Muscle layer of colon (tissue), 2 donors: ENCODE data around the gene PUM1.
"Not testable (repeated sequence)": the region's sequence is repeated elsewhere in the genome, so short reads cannot be mapped to it uniquely, and the experiment has no call there.

ENCODE experiments used
- H3K27ac ChIP-seq: one replicate; pipeline ENCODE4 v1.7.0; 2013; ENCODE audit warnings: low read depth, mild to moderate bottlenecking, low read length, moderate library complexity
- H3K27me3 ChIP-seq, 2 donors: one replicate each; pipeline ENCODE4 v1.7.0; 2013; ENCODE audit warnings: low read length in 2 of 2, mild to moderate bottlenecking in 2 of 2; ENCODE audit not compliant: insufficient read depth in 2 of 2, control insufficient read depth in 1 of 2
- H3K36me3 ChIP-seq: one replicate; pipeline ENCODE4 v1.7.0; 2013; ENCODE audit warnings: mild to moderate bottlenecking, low read length; ENCODE audit not compliant: insufficient read depth
- H3K4me1 ChIP-seq: one replicate; pipeline ENCODE4 v1.7.0; 2013; ENCODE audit warnings: mild to moderate bottlenecking, low read length; ENCODE audit not compliant: insufficient read depth
- H3K4me3 ChIP-seq, 2 donors: one replicate each; pipeline ENCODE4 v1.7.0; 2013; ENCODE audit warnings: low read length in 2 of 2, low read depth in 1 of 2, mild to moderate bottlenecking in 1 of 2, moderate library complexity in 1 of 2
- H3K9ac ChIP-seq: one replicate; pipeline ENCODE4 v1.7.0; 2013; ENCODE audit warnings: low read length
- H3K9me3 ChIP-seq: one replicate; pipeline ENCODE4 v1.7.0; 2013; ENCODE audit warnings: mild to moderate bottlenecking, low read length
- donor health status: abdominal sarcoma.
- donor health status: Adenocarcinoma of cecum.

PUM1 gene

GRCh38 chr1:31062162-31062866 lies 3.2 kb downstream of the PUM1 start:
- peak overlapping the region; percentile 39 for H3K27ac ChIP-seq
- H3K4me1 ChIP-seq = peaks cover 33% of the 10 kb centered on the region
- H3K4me3 ChIP-seq, H3K9me3 ChIP-seq, H3K27me3 ChIP-seq, H3K9ac ChIP-seq: not testable (repeated sequence)
- peaks cover 12% of the 10 kb centered on the region for H3K36me3 ChIP-seq

DNA sequence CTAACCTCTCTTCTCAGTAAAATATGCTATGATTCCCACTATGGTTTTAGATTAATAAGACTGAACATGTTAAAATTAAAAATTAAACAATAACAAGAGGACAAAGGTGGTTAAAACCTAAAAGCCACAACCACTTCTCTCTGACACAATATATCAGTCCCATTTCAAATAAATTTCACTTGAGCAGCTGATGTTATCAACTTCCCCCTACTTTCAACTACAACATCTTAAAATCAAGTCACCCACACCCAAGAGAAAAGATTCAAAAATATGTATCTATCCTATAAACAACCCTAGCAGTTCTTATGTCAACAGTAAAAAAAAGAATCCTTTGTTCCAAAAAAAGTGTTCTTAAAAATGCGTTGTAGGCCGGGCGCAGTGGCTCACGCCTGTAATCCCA lies 7.5 kb downstream of the PUM1 start:
- Histone ChIP-seq H3K36me3 (peaks cover 27% of the 10 kb centered on the region), H3K27ac (no peak overlapping the region), H3K9ac (no peak overlapping the region), H3K9me3 (no peaks in the 10 kb centered on the region), H3K4me1 (peaks cover 34% of the 10 kb centered on the region), H3K4me3 (no peak overlapping the region), H3K27me3 (no peaks in the 10 kb centered on the region)

DNA sequence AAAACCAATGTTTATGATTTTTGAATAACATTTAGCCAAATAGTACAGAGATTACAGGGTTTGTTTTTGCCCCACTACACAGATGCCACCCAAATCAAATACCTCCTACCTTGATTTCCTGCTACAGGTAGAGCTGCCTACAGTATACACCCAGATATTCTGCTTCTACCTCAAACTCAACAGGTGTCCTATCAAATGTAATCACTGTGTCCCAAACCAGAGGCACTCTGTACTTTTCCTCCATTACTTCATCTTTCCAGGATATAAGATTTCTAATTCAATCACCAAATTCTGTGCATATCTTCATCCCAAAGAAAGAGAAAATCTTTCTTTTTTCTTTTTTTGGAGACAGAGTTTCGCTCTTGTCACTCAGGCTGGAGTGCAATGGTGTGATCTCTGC lies 9.6 kb downstream of the PUM1 start:
- H3K36me3 ChIP-seq = peaks cover 27% of the 10 kb centered on the region
- no peak overlapping the region for H3K4me3 ChIP-seq
- no peaks in the 10 kb centered on the region for H3K9me3 ChIP-seq
- H3K27ac ChIP-seq = no peak overlapping the region
- peaks cover 22% of the 10 kb centered on the region for H3K4me1 ChIP-seq
- H3K27me3 ChIP-seq = no peaks in the 10 kb centered on the region
- H3K9ac ChIP-seq = no peak overlapping the region

DNA sequence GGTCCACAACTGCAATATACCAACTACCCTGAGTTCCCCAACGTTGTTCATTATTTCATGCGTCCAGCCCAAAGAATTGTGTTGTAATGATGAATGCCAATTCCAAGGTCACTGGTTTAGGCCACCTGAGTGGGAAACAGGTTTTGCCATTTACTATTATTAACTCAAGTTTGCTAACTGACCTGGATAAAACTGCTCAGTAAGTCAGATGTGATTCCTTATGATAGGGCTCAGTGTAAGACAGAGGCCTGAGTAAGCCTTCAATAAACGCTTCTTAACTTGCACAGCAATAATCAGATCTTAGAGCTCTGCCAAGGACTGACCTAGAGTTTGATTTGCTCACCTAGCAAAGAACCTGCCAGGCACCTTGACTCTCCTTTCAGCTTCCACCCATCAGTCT lies 10.0 kb downstream of the PUM1 start:
- Histone ChIP-seq H3K27ac (no peak overlapping the region), H3K4me3 (no peak overlapping the region), H3K9me3 (no peaks in the 10 kb centered on the region), H3K27me3 (no peaks in the 10 kb centered on the region), H3K36me3 (peaks cover 27% of the 10 kb centered on the region), H3K4me1 (peaks cover 24% of the 10 kb centered on the region), H3K9ac (no peak overlapping the region)

DNA sequence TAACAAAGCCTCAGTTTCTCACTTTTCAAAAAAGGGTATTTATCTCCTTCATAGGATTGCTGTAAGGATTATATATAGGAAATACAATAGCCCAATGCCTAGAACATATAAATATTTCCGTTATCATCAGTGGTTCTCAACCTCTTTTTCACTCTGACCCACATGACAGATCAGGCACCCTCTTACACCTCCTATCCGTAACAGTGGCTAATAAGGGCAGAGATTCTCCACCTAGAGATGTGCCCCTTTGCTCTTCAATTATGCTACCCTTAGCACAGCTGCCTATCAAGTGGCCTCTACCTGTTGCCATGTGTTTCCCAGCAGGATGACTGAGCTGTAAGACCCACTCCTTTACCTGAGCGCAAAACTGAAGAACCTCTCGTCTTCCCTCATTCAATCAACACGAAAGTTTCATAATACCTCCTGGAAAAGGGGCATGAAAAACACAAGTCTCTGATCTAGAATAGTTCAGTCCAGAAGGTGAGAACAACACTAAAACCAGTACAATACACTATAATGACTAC lies 10.5 kb downstream of the PUM1 start:
- H3K9me3 ChIP-seq = no peaks in the 10 kb centered on the region
- H3K4me1 ChIP-seq = peaks cover 26% of the 10 kb centered on the region
- no peak overlapping the region for H3K4me3 ChIP-seq
- no peaks in the 10 kb centered on the region for H3K27me3 ChIP-seq
- no peak overlapping the region for H3K9ac ChIP-seq
- H3K27ac ChIP-seq = no peak overlapping the region
- H3K36me3 ChIP-seq = peaks cover 27% of the 10 kb centered on the region

DNA sequence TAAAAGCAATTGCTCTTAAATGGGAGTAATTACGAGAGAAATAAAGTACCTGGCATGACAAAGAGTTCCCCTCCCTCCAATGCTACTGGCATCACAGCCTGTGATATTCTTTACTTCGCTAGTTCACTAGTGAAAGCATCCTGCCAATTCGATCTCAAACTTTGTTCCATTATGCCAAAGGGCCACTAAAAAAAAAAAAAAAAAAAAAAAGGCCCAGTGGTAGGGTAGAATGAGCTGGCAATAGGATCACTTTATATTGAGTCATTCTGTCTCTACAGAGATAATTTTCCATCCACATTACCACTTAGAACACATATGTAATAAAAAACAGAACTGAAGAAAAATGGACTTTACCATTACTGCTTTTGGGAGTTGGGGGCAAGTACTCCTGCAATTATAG lies 11.2 kb downstream of the PUM1 start:
- Histone ChIP-seq H3K27me3 (no peaks in the 10 kb centered on the region), H3K4me3 (no peak overlapping the region), H3K9ac (no peak overlapping the region), H3K27ac (no peak overlapping the region), H3K4me1 (peaks cover 22% of the 10 kb centered on the region), H3K36me3 (peaks cover 27% of the 10 kb centered on the region), H3K9me3 (no peaks in the 10 kb centered on the region)

GRCh38 chr1:31052613-31053012 lies 12.9 kb downstream of the PUM1 start:
- H3K4me1 ChIP-seq = peaks cover 18% of the 10 kb centered on the region
- H3K36me3 ChIP-seq = peaks cover 16% of the 10 kb centered on the region
- H3K27ac ChIP-seq, H3K9ac ChIP-seq, H3K27me3 ChIP-seq, H3K4me3 ChIP-seq, H3K9me3 ChIP-seq: not testable (repeated sequence)

GRCh38 chr1:31051611-31052010 lies 13.9 kb downstream of the PUM1 start:
- peaks cover 16% of the 10 kb centered on the region for H3K36me3 ChIP-seq
- peaks cover 18% of the 10 kb centered on the region for H3K4me1 ChIP-seq
- H3K9me3 ChIP-seq = no peaks in the 10 kb centered on the region
- H3K27ac ChIP-seq = no peak overlapping the region
- no peak overlapping the region for H3K4me3 ChIP-seq
- H3K9ac ChIP-seq = no peak overlapping the region
- H3K27me3 ChIP-seq = no peaks in the 10 kb centered on the region

DNA sequence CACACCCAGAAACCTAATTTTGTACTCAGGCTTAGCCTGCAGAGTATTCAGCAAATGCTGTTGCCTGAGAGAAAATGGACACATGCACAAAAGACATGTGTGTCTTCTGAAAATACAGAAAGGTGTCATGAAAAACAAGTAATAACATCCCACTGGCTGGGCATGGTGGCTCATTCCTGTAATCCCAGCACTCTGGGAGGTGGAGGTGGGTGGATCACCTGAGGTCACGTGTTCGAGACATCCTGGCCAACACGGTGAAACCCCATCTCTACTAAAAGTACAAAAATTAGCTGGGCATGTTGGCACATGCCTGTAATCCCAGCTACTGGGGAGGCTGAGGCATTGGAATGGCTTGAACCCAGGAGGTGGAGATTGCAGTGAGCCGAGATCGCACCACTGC lies 18.0 kb downstream of the PUM1 start:
- not testable (repeated sequence) for H3K4me3 ChIP-seq, H3K27ac ChIP-seq, H3K9me3 ChIP-seq, H3K9ac ChIP-seq, H3K4me1 ChIP-seq, H3K27me3 ChIP-seq, H3K36me3 ChIP-seq

DNA sequence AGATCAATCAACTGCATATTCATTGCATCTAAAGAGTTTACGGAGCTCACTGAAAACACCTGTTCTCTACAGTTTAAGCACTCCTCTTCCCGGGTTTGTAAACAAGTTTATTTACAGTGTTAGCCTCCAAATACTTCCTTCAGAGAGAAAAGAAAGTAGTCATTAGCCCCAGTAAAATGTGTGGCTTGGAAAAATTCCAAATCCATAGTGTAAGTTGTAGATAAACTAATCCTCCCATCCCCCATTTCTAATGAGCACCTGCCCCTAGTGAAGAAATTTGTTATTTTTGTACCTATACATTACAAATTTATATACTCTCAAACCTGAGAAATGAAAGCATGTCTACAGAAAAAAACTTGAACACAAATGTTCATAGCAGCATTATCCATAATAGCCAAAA lies 21.9 kb downstream of the PUM1 start:
- H3K4me1 ChIP-seq = peaks cover 10% of the 10 kb centered on the region
- no peak overlapping the region for H3K9ac ChIP-seq
- no peaks in the 10 kb centered on the region for H3K27me3 ChIP-seq
- H3K4me3 ChIP-seq = no peak overlapping the region
- H3K27ac ChIP-seq = no peak overlapping the region
- no peaks in the 10 kb centered on the region for H3K36me3 ChIP-seq
- H3K9me3 ChIP-seq = no peaks in the 10 kb centered on the region

DNA sequence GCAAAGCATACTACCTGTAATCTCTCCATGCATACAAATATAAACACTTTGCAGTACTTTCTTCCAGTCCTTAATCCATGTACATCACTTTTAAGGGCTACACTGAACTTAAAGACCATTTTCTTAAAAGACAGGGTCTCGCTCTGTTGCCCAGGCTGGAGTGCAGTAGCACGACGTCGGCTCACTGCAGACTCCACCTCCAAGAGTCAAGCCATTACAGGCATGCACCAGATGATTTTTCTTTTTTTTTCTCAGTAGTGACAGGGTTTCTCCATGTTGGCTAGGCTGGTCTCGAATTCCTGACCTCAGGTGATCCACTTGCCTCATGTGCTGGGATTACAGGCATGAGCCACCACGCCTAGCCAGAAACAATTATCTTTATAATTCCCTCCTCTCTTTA lies 22.9 kb downstream of the PUM1 start:
- no peaks in the 10 kb centered on the region for H3K9me3 ChIP-seq
- H3K4me3 ChIP-seq = no peak overlapping the region
- H3K27ac ChIP-seq = no peak overlapping the region
- no peaks in the 10 kb centered on the region for H3K36me3 ChIP-seq
- peaks cover 15% of the 10 kb centered on the region for H3K4me1 ChIP-seq
- no peak overlapping the region for H3K9ac ChIP-seq
- H3K27me3 ChIP-seq = no peaks in the 10 kb centered on the region

- no peak overlapping the region for H3K27ac ChIP-seq
- no peaks in the 10 kb centered on the region for H3K27me3 ChIP-seq
- peaks cover 15% of the 10 kb centered on the region for H3K4me1 ChIP-seq
- H3K4me3 ChIP-seq = no peak overlapping the region
- no peaks in the 10 kb centered on the region for H3K9me3 ChIP-seq
- H3K9ac ChIP-seq = no peak overlapping the region
- H3K36me3 ChIP-seq = no peaks in the 10 kb centered on the region
Measured at GRCh38 chr1:31041529-31041928, 24.0 kb downstream of the PUM1 start.
